Endothelial cell of umbilical vein (primary cell): ENCODE measurements around the gene CHRNE. TPM values are rescaled to one million over a fixed set of nuclear protein-coding genes. Genes with fewer than 3 reads are reported as not detected.

Source experiments
- BruUV-seq: library from RNA; stranded (reverse); fragments of 400-500 nt; replicated peaks from 2 replicates; lab custom pipeline; 2021; lab: Mats Ljungman, UMichigan
- CTCF ChIA-PET: fragments of 300-600, 350-600 bp; sonication (Branson Sonifier 250); formaldehyde crosslinking; loops from one replicate; lab custom pipeline; 2021; ENCODE audit warnings: antibody characterized with exemption, inconsistent platforms; lab: Charles Lee
- POLR2A ChIA-PET: fragments of 300-600, 350-600 bp; sonication (Branson Sonifier 250); formaldehyde crosslinking; loops from one replicate; lab custom pipeline; 2021; ENCODE audit warnings: antibody characterized with exemption, inconsistent platforms; lab: Charles Lee
- DNase-seq: peaks from one replicate; pipeline ENCODE4 v3.0.0-alpha.2; 2011; ENCODE audit warnings: low read depth, low spot score
- FAIRE-seq: peaks from 2 replicates; lab custom pipeline; 2011; peaks lifted over from hg19 to GRCh38; lab: Jason Lieb, UNC
- H2AFZ ChIP-seq: 2 replicates; pipeline ENCODE4 v1.6.0; 2012; ENCODE audit warnings: low read depth, low read length, control low read depth, inconsistent platforms
- H3K27ac ChIP-seq: 2 replicates; pipeline ENCODE4 v1.5.1; 2011; ENCODE audit warnings: low read depth, mild to moderate bottlenecking, control low read depth, low read length, moderate library complexity; ENCODE audit not compliant: insufficient read depth
- H3K27me3 ChIP-seq, 2 experiments: 2 replicates each; pipeline versions ENCODE4 v1.6.0 to v1.6.1; 2011; ENCODE audit warnings: low read length in 2 of 2, mixed read lengths in 1 of 2; ENCODE audit not compliant: control insufficient read depth in 2 of 2, insufficient read depth in 2 of 2
- H3K36me3 ChIP-seq, 2 experiments: 2 replicates in 1 of 2; 3 replicates in 1 of 2; pipeline ENCODE4 v1.5.1; 2011; ENCODE audit warnings: low read length in 2 of 2, mild to moderate bottlenecking in 1 of 2, moderate library complexity in 1 of 2; ENCODE audit not compliant: control insufficient read depth in 2 of 2, insufficient read depth in 2 of 2; ENCODE audit errors: extremely low read depth in 1 of 2
- H3K4me1 ChIP-seq: 3 replicates; pipeline ENCODE4 v1.5.1; 2011; ENCODE audit warnings: mild to moderate bottlenecking, low read length; ENCODE audit not compliant: control insufficient read depth, insufficient read depth; ENCODE audit errors: extremely low read depth
- H3K4me2 ChIP-seq: 2 replicates; pipeline ENCODE4 v1.6.1; 2011; ENCODE audit warnings: low read length, control low read depth, mixed read lengths; ENCODE audit not compliant: insufficient read depth
- H3K4me3 ChIP-seq, 3 experiments: fragments of 200-600 bp in 1 of 3; sonication (generic), shearing (Covaris generic) in 1 of 3; replicated peaks in 1 of 3; 2 replicates each; pipeline ENCODE4 v1.5.1; 2011 to 2016; ENCODE audit warnings: control low read depth in 3 of 3, low read length in 3 of 3, mild to moderate bottlenecking in 2 of 3, inconsistent platforms in 1 of 3, low read depth in 1 of 3, moderate library complexity in 1 of 3; ENCODE audit not compliant: insufficient read depth in 1 of 3
- H3K79me2 ChIP-seq: 2 replicates; pipeline ENCODE4 v1.6.0; 2012; ENCODE audit warnings: low read length, inconsistent platforms; ENCODE audit not compliant: control insufficient read depth, insufficient read depth
- H3K9ac ChIP-seq: replicated peaks from 2 replicates; pipeline ENCODE3; 2011; ENCODE audit warnings: low read length, control low read depth; ENCODE audit not compliant: insufficient read depth; ENCODE audit errors: extremely low read depth
- H3K9me1 ChIP-seq: replicated peaks from 3 replicates; pipeline ENCODE4 v1.6.0; 2011; ENCODE audit warnings: mild to moderate bottlenecking, low read length; ENCODE audit not compliant: control insufficient read depth, insufficient read depth; ENCODE audit errors: extremely low read depth
- H3K9me3 ChIP-seq: replicated peaks from 2 replicates; pipeline ENCODE4 v1.5.1; 2012; ENCODE audit warnings: low read length, inconsistent platforms; ENCODE audit not compliant: control insufficient read depth, insufficient read depth
- H4K20me1 ChIP-seq: replicated peaks from 2 replicates; pipeline ENCODE3; 2011; ENCODE audit warnings: mild to moderate bottlenecking, low read length; ENCODE audit not compliant: control insufficient read depth, insufficient read depth; ENCODE audit errors: extremely low read depth
- EZH2 ChIP-seq: IDR thresholded peaks from 2 replicates; pipeline ENCODE4 v1.6.1; 2012; ENCODE audit warnings: borderline replicate concordance, low read depth, mild to moderate bottlenecking, moderate library complexity, low read length, inconsistent platforms; ENCODE audit not compliant: severe bottlenecking
- FOS ChIP-seq: IDR thresholded peaks from 2 replicates; pipeline ENCODE4 v1.6.1; 2011; ENCODE audit warnings: mild to moderate bottlenecking, low read length, moderate library complexity, borderline replicate concordance; ENCODE audit not compliant: insufficient read depth
- GATA2 ChIP-seq: IDR thresholded peaks from 2 replicates; pipeline ENCODE4 v1.7.0; 2011; ENCODE audit warnings: low read depth, mild to moderate bottlenecking, moderate library complexity, mixed read lengths, low read length; ENCODE audit not compliant: insufficient read length, insufficient read depth
- JUN ChIP-seq: IDR thresholded peaks from 2 replicates; pipeline ENCODE4 v1.6.1; 2011; ENCODE audit warnings: borderline replicate concordance, low read depth; ENCODE audit not compliant: insufficient read length, insufficient read depth
- MYC ChIP-seq: IDR thresholded peaks from one replicate; pipeline ENCODE4 v1.6.1; 2011; ENCODE audit warnings: mild to moderate bottlenecking, low read depth, low read length
- POLR2A ChIP-seq: IDR thresholded peaks from 2 replicates; pipeline ENCODE4 v1.6.1; 2012; ENCODE audit warnings: low read depth, mild to moderate bottlenecking, control low read depth, low read length
- POLR2AphosphoS5 ChIP-seq: IDR thresholded peaks from 2 replicates; pipeline ENCODE4 v1.6.1; 2012; ENCODE audit warnings: low read depth, mild to moderate bottlenecking, control low read depth, low read length, moderate library complexity; ENCODE audit not compliant: insufficient read depth
- dilution Hi-C: fragments of 300-500 bp; cut with MboI; formaldehyde crosslinking; loops from one replicate; pipeline ENCODE4 v1.15.0; 2019; ENCODE audit warnings: low sequenced_read_pairs; ENCODE audit not compliant: extremely low pct_ligation_motif_present
- intact Hi-C: fragments of 100-400 bp; cut with micrococcal nuclease; formaldehyde crosslinking; loops from one replicate; pipeline ENCODE4 v1.10.0; 2022
- polyA plus RNA-seq, 4 experiments: library from polyadenylated mRNA; depleted of rRNA in 3 of 4; stranded (reverse) in 3 of 4; unstranded in 1 of 4; fragments of >200 nt; gene quantifications; 2 replicates each; pipeline versions ENCODE4 v1.2.1 to v1.2.3, GENCODE V29; 2011 to 2012; ENCODE audit warnings: missing spikeins in 1 of 4
- total RNA-seq: library from RNA; stranded (reverse); gene quantifications from 2 replicates; pipeline ENCODE4 v1.2.3, GENCODE V29; 2021
- TF ChIP-seq, protein P1 (sequence below): IDR thresholded peaks from 2 replicates; pipeline ENCODE4 v1.6.1; 2011; ENCODE audit not compliant: insufficient read depth, insufficient read length
- TF ChIP-seq, protein P2 (sequence below), 2 donors: IDR thresholded peaks; 1 replicate in 1 of 2; 2 replicates in 1 of 2; pipeline ENCODE4 v1.5.1; 2011; ENCODE audit warnings: low read length in 2 of 2, mild to moderate bottlenecking in 2 of 2, moderate library complexity in 2 of 2, control low read depth in 1 of 2, inconsistent platforms in 1 of 2, low read depth in 1 of 2; ENCODE audit not compliant: insufficient read depth in 1 of 2; ENCODE audit errors: extremely low read depth in 1 of 2

The CHRNE gene
- total and polyA plus RNA-seq, 2 donors (not counting 3 experiments of a cell fraction or from before 2014, with no cell fraction given): 0.84 to 1.1 TPM

DNA sequence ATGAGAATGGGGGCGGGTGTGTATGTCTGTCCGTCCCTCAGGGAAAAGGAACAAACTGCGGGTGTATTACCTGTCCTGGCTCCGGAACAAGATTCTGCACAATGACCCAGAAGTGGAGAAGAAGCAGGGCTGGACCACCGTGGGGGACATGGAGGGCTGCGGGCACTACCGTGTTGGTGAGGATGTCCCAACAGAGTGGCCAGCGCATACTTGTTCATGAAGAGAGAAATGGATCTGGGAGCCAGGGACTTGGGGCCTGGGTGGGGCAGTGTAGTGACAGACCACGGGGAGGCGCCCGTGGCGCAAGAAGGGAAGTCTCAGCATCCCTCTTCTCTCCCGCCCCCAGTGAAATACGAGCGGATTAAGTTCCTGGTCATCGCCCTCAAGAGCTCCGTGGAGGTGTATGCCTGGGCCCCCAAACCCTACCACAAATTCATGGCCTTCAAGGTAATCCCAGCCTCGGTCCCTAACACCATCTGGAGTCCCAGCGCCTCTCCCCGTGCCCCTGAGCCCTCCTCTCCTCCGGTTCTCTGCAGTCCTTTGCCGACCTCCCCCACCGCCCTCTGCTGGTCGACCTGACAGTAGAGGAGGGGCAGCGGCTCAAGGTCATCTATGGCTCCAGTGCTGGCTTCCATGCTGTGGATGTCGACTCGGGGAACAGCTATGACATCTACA, 7.1 kb downstream of the CHRNE start:
- Histone ChIP-seq H3K27ac (no peak overlapping the region), H3K27me3 (no peaks in the 10 kb centered on the region), H3K9me1 (no peaks in the 10 kb centered on the region), H2AFZ (no peak overlapping the region), H3K9me3 (no peaks in the 10 kb centered on the region), H3K9ac (no peak overlapping the region), H3K4me1 (peaks cover 6% of the 10 kb centered on the region), H3K36me3 (peaks cover 0 to 55% of the 10 kb centered on the region in 2 experiments), H3K79me2 (no peaks in the 10 kb centered on the region), H3K4me3 (no peak overlapping the region), H4K20me1 (no peaks in the 10 kb centered on the region), H3K4me2 (no peak overlapping the region)
- CTCF ChIA-PET: interaction anchor here (1.2 to 1.5 kb wide), 4 partner anchors 13 to 108 kb away, joined by 3 to 7 read pairs (median 5); no protein-coding TSS in a partner anchor
- BruUV-seq: no TSS peak
- no peak for DNase-seq
- intact Hi-C loops (no loop called here), dilution Hi-C loops (no loop called here)
- POLR2A ChIA-PET: no interaction called here
- FAIRE-seq: no peak
- no peak for TF ChIP-seq POLR2A
- TF ChIP-seq FOS: no peak
- TF ChIP-seq, protein P1, sequence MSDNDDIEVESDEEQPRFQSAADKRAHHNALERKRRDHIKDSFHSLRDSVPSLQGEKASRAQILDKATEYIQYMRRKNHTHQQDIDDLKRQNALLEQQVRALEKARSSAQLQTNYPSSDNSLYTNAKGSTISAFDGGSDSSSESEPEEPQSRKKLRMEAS: no peak
- no peak for TF ChIP-seq POLR2AphosphoS5
- no peak for TF ChIP-seq MYC
- TF ChIP-seq, protein P2, sequence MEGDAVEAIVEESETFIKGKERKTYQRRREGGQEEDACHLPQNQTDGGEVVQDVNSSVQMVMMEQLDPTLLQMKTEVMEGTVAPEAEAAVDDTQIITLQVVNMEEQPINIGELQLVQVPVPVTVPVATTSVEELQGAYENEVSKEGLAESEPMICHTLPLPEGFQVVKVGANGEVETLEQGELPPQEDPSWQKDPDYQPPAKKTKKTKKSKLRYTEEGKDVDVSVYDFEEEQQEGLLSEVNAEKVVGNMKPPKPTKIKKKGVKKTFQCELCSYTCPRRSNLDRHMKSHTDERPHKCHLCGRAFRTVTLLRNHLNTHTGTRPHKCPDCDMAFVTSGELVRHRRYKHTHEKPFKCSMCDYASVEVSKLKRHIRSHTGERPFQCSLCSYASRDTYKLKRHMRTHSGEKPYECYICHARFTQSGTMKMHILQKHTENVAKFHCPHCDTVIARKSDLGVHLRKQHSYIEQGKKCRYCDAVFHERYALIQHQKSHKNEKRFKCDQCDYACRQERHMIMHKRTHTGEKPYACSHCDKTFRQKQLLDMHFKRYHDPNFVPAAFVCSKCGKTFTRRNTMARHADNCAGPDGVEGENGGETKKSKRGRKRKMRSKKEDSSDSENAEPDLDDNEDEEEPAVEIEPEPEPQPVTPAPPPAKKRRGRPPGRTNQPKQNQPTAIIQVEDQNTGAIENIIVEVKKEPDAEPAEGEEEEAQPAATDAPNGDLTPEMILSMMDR (IDR thresholded peaks at IDR 0.05; ENCODE audit: extremely low read depth in 1 of 2, insufficient read depth in 1 of 2, low read depth in 1 of 2, low read length in 2 of 2): no peak
- TF ChIP-seq EZH2: no peak
- no peak for TF ChIP-seq JUN
- no peak for TF ChIP-seq GATA2
